Stimulated activated memory B cell treated with anti-CD40 and anti-IgM and Interleukin-4, amounts not matched to agents 10 μg/mL and 1 μg/mL and 100 μg/mL, for 72 hours (primary cell): ENCODE data around the gene ANKMY1.
A peak's percentile ranks its signal among the peaks of the same experiment; 100 is the strongest.

Source experiments
- ATAC-seq: fragments of 150-1000 bp; cut with Tn5 transposase; 2 replicates; pipeline ENCODE4 v1.10.0; 2021
- H3K27ac Mint-ChIP-seq: one replicate; pipeline ENCODE4 v1.8.0; 2022; ENCODE audit warnings: mild to moderate bottlenecking, mixed read lengths
- H3K27me3 Mint-ChIP-seq: one replicate; pipeline ENCODE4 v1.8.0; 2022; ENCODE audit warnings: mixed read lengths
- H3K36me3 Mint-ChIP-seq: one replicate; pipeline ENCODE4 v1.8.0; 2022; ENCODE audit warnings: mixed read lengths
- H3K4me1 Mint-ChIP-seq: one replicate; pipeline ENCODE4 v1.8.0; 2022; ENCODE audit warnings: mixed read lengths
- H3K4me3 Mint-ChIP-seq: one replicate; pipeline ENCODE4 v1.8.0; 2022; ENCODE audit warnings: mild to moderate bottlenecking, moderate library complexity, mixed read lengths
- H3K9me3 Mint-ChIP-seq: one replicate; pipeline ENCODE4 v1.8.0; 2022; ENCODE audit warnings: mixed read lengths

ANKMY1 gene

DNA sequence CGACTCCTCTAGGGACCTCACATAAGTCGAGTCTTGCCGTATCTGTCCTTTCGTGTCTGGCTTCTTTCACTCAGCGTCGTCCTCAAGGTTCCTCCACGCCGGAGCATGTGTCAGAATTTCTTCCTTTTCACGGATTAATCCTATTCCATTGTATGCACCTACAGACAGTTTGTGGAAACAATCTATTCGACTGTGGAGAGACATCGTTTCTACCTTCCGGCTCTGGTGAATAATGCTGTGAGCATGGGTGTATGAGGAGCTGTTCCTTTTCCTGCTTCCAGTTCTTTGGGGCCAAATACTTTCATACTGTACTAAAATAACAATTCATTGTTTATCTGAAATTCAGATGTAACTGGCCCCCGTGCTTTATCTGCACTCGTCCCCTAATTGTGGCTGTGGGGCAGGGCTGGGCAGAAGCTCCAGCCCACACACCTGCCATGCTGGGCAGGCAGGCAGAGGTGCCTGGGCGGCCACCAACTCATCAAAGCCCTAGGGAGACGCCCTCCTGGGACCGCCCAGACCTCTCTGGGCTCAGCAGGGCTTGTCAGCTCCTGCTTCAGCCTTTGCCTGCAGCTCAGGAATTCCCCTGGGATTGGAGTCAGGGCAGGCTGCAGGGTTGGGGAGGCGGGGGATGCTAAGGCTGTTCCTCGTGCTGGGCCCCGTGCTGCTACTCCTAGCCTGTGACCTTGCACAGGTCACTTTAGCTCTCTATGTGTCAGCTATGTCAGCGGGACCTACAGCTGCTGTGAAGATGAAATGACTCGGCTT lies 107.8 kb downstream of the ANKMY1 start:
- no peak overlapping the region for H3K4me3 Mint-ChIP-seq
- peak overlapping the region; percentile 30 for H3K27ac Mint-ChIP-seq
- peak; percentile 56 for ATAC-seq
- peaks cover 89% of the 10 kb centered on the region for H3K27me3 Mint-ChIP-seq
- H3K36me3 Mint-ChIP-seq, result peaks cover 4% of the 10 kb centered on the region
- H3K4me1 Mint-ChIP-seq, result peaks cover 38% of the 10 kb centered on the region
- H3K9me3 Mint-ChIP-seq, result no peaks in the 10 kb centered on the region

DNA sequence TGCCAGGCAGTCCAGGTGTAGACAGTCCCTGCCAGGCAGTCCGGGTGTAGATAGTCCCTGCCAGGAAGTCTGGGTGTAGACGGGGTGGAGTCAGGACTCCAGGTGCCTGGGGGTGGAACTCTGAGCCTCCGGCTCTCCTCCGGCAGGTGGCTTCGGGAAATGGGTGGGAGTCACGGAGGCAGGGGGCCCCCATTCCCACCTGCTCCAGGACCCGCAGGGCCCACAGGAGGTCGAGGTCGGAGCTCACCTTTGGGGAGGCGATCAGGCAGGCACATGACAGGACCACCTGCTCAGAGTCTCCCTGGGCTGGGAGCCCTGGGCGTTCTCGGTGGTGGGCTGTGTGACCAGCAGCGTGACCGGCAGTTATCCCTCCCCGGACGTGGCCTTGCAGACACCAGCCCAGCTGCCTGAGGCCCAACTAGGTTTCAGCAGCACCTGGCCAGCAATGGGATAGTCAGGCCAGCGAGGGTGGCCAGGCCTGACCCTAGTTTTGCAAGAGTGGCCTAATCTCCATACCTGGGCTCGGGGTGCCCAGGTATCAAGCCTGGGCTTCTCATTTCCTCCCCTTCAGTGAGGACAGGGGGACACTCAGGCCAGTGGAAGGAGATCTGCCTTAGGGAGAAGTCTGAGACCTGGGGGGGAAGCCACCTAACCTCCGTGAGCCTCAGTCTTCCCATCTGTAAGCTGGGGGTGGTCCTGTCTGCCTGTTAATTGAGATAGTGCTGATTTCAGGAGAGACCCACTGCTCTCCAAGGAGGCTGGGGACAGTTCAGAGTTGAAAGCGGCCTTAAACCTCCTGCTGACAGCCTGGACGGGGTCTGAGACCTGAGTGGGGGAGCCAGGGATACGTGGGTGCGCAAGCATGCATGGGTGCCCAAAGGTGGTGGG lies 109.2 kb downstream of the ANKMY1 start:
- Mint-ChIP-seq H3K4me1 (peaks cover 25% of the 10 kb centered on the region), H3K4me3 (no peak overlapping the region), H3K36me3 (peaks cover 4% of the 10 kb centered on the region), H3K27ac (no peak overlapping the region), H3K27me3 (peaks cover 80% of the 10 kb centered on the region), H3K9me3 (no peaks in the 10 kb centered on the region)
- no peak for ATAC-seq

DNA sequence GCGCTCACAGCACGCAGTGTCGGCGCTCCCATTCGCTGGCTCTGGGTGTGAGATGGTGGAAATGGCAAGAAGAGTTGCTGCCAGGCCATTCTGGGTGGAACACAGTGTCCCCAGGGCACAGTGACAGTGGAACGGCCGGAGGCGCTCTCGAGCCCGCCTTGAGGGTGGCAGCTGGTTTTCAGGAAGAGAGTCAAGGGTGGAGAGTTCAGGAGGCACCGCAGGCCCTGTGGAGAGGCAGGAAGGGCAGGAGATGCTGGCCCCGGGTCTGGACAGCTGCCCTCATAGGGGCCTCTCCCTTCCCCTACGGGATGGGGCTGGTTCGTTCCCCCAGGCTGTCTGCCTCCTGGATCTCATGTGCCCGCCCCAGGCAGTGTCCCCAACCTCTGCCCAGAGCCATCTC lies 109.9 kb downstream of the ANKMY1 start:
- ATAC-seq, result no peak
- H3K4me1 Mint-ChIP-seq, result peaks cover 25% of the 10 kb centered on the region
- H3K27me3 Mint-ChIP-seq, result peaks cover 79% of the 10 kb centered on the region
- H3K36me3 Mint-ChIP-seq, result peaks cover 4% of the 10 kb centered on the region
- no peaks in the 10 kb centered on the region for H3K9me3 Mint-ChIP-seq
- no peak overlapping the region for H3K4me3 Mint-ChIP-seq
- H3K27ac Mint-ChIP-seq, result no peak overlapping the region

DNA sequence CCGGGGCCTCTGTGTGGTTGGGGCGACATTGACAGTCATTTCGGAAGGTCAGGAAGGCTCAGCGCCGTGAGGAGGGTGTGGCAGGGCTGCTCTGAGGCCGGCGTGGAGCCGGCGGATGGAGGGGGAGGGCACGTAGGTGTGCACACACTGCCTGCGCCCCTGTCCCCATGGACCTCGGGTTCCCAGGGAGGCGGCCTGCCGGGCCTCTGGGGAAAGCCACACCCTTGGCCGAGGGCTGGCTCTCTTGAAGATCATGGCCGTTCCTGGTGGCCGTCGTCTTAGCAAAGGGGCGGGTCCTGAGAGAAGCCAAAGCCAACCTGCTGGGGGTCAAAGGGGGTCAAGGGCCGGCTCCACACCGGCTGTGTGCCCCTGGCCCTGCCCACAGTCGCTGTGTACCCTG lies 110.5 kb downstream of the ANKMY1 start:
- ATAC-seq, result no peak
- Mint-ChIP-seq H3K4me3 (no peak overlapping the region), H3K27ac (no peak overlapping the region), H3K4me1 (peaks cover 25% of the 10 kb centered on the region), H3K27me3 (peaks cover 78% of the 10 kb centered on the region), H3K9me3 (no peaks in the 10 kb centered on the region), H3K36me3 (peaks cover 4% of the 10 kb centered on the region)

DNA sequence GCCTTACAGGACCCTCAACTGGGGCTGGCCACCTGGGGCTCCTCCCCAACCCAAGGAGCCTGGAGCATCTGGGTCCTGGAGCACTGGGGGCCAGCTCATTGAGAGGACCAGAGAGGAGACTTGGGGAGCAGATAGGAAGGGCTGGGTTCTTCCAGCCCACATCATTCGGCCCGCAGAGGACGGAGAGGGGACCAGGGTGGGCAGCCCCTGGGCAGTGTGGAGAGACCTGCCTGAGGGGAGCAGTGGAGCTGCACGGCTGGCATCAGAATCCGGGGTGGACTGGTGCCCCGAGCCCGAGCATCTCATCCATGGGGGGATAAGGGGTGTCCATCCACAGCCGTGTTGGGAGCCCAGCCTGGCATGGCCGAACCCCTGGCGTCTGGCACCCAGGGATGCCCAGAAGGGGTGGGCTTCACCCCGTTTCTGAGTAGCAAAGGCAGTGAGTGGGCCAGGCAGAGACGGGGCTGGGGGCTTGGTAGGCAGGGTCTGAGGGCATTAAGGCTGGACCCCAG lies 111.1 kb downstream of the ANKMY1 start:
- ATAC-seq, result no peak
- Mint-ChIP-seq H3K36me3 (peaks cover 4% of the 10 kb centered on the region), H3K4me1 (peaks cover 19% of the 10 kb centered on the region), H3K9me3 (no peaks in the 10 kb centered on the region), H3K27me3 (peaks cover 71% of the 10 kb centered on the region), H3K27ac (no peak overlapping the region), H3K4me3 (no peak overlapping the region)

DNA sequence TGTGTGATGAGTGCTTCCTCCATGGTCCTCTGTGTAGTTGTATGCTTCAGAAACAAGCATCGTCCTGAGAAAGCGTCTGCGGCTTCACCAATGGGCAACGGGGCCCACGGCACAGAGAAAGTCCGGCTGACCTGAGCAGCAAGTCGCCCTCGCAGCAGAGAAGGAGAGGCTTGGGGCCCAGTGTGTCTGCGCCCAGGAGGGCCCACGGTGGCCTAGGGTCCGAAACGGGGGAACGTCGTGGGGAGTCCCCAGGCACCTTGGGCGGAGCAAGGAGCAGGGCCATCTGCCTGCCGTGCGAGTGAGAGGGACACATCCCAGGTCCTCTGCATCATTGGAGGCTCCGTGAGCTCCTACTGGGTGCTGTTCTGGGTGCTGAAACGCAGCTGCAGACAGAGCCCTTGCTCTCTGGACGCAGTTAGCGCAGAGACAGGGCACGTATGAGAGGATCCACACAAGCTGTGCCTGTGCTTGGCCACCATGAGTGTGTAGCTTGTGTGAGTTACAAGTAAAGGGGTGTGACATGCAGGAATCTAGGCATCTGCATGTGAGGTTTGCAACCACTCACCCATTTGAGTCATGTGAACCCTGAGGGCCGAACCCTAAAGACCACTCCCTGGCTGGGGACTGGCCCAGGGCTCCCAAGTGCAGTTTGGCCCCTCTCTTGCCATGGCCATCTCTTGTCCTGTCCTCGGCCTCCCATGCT lies 111.7 kb downstream of the ANKMY1 start:
- peaks cover 17% of the 10 kb centered on the region for H3K4me1 Mint-ChIP-seq
- peaks cover 70% of the 10 kb centered on the region for H3K27me3 Mint-ChIP-seq
- H3K36me3 Mint-ChIP-seq, result peaks cover 4% of the 10 kb centered on the region
- no peaks in the 10 kb centered on the region for H3K9me3 Mint-ChIP-seq
- no peak overlapping the region for H3K27ac Mint-ChIP-seq
- H3K4me3 Mint-ChIP-seq, result no peak overlapping the region
- no peak for ATAC-seq

DNA sequence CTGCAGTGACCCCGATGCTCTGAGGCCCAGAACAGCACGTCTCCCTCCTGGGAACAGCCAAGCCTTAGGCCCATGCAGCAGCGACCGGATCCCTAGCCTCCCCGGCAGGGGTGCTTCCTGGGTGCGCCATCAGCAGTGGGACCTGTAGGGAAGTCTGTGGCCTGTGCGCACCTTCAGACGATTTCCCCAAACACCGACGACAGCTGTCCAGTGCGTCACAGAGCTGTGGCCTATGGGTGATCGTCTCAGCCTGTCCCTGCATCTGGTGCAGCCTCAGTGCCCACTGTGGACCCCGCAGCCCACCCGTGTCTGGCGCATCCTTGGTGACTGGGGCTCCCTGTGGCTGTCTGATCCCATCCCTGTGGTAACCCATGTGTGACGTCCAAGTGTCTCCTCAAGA lies 113.3 kb downstream of the ANKMY1 start:
- no peak for ATAC-seq
- Mint-ChIP-seq H3K27ac (no peak overlapping the region), H3K27me3 (peaks cover 59% of the 10 kb centered on the region), H3K9me3 (no peaks in the 10 kb centered on the region), H3K4me1 (peaks cover 2% of the 10 kb centered on the region), H3K4me3 (no peak overlapping the region), H3K36me3 (no peaks in the 10 kb centered on the region)

DNA sequence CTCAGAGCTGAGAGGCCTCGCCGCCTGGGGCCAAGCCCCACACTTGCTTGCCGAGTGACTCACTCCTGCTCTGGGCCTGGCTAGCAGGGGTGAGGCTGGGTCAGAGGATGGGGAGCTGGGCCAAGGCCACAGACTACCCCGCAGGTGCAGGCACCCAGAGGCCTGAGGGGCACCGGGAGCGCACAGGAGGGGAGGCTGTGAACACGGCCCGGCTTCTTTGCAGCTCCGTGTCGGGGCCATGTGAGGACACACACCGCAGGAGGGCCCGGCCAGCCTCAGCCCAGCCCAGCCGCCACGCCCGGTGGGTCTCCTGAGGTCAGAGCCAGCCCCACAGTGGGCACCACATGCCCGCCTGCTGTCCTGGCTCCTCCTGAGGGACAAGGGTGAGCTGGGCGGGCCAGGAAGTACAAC lies 113.9 kb downstream of the ANKMY1 start:
- ATAC-seq, result no peak
- H3K27ac Mint-ChIP-seq, result no peak overlapping the region
- no peaks in the 10 kb centered on the region for H3K36me3 Mint-ChIP-seq
- H3K9me3 Mint-ChIP-seq, result no peaks in the 10 kb centered on the region
- H3K4me3 Mint-ChIP-seq, result no peak overlapping the region
- H3K27me3 Mint-ChIP-seq, result peaks cover 54% of the 10 kb centered on the region
- H3K4me1 Mint-ChIP-seq, result no peaks in the 10 kb centered on the region

DNA sequence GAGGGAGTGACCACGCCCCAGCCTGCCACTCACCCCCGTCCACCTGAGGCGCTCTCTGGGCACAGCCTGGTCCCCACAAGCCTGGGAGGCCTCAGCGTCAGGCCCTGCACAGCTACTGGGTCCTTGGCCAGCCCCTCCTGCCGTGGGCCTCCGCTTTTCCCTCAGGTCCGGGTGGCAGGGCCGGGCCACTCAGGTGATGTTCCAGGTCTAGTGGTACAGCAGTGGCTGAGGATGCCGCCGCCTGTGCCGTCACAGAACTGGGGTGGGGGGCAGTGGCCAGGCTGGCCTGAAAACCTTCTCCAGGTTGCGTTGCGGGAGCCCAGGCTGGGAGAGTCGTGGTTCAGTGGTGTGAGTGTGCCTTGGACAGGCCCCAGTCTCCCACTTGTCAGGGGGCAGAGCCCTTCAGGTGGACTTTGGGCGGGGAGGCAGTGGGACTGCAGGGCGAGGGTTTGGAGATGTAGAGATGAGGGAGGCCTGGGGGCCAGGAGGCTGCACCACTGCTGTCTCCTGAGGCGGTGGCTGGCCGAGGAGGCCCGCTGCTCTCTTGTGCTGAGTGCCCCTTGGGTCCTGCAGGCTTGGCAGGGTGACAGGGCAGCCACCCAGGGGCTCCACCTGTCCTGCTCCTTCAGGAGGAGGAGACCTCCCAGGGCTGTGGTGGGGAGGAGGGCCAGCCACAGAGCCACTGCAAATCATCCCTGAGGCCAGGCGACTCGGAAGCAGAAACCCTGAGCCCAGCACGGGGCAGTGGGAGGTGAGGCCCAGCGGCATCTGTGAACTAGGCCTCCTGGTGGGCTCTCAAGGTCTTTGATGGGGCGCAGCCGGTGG lies 114.7 kb downstream of the ANKMY1 start:
- Mint-ChIP-seq H3K27ac (no peak overlapping the region), H3K4me1 (peaks cover 4% of the 10 kb centered on the region), H3K36me3 (no peaks in the 10 kb centered on the region), H3K4me3 (no peak overlapping the region), H3K27me3 (peaks cover 53% of the 10 kb centered on the region), H3K9me3 (no peaks in the 10 kb centered on the region)
- no peak for ATAC-seq

DNA sequence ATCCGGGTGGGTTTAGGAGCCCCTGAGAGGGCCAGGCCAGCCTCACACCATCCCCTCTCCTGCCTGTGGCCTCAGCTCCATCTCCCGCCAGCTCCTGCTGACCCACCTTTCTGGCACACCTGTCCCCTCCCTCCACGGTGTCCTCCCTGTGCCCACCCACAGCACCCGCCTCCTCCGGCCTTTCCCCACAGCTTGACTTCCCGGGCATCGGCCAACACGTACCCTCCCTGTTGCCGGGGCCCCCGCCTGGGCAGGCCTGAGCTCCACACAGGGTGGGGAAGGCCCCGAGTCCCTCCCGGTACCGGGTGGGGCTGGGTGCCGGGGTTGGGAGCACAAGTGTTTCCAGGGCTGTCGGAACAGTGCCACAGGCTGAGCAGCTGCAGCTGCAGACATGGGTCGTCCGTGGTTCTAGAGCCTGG lies 115.8 kb downstream of the ANKMY1 start:
- Mint-ChIP-seq H3K27me3 (peaks cover 53% of the 10 kb centered on the region), H3K27ac (no peak overlapping the region), H3K9me3 (no peaks in the 10 kb centered on the region), H3K4me1 (peaks cover 15% of the 10 kb centered on the region), H3K36me3 (no peaks in the 10 kb centered on the region), H3K4me3 (no peak overlapping the region)
- ATAC-seq, result peak; percentile 49

DNA sequence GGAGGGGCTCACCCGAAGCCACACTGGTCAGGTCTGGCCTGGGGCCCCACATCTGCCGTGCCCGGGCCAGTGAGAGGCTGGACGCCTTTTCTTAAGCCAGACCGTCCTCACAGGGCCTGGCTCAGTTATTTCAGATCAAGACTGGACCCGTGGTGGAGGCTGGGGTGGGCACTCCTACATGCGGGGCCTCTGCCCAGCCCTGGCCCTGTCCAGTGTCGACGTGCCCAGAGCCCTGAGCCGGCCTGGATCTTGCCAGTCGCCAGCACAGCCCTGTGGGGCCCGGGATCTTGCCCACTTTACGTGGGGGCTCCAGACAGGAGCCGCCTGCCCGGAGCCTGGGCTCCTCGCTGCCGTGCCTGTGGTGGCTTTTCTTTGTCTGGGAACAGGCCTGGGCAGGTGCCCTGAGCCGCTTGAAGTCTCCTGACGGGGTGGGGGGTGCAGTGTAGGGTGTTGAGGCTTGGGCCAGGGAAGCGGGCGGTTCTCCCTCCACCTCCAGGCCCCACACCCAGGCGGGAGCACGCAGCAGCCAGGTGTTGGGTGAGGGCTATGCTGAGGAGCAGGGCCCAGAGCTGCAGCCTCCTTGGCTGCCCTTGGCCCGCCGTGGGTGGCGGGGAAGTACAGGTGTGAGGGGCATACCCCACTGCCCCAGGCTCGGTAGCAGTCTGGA lies 116.3 kb downstream of the ANKMY1 start:
- Mint-ChIP-seq H3K27me3 (peaks cover 50% of the 10 kb centered on the region), H3K27ac (no peak overlapping the region), H3K4me1 (peaks cover 19% of the 10 kb centered on the region), H3K9me3 (no peaks in the 10 kb centered on the region), H3K4me3 (no peak overlapping the region), H3K36me3 (no peaks in the 10 kb centered on the region)
- ATAC-seq, result no peak

DNA sequence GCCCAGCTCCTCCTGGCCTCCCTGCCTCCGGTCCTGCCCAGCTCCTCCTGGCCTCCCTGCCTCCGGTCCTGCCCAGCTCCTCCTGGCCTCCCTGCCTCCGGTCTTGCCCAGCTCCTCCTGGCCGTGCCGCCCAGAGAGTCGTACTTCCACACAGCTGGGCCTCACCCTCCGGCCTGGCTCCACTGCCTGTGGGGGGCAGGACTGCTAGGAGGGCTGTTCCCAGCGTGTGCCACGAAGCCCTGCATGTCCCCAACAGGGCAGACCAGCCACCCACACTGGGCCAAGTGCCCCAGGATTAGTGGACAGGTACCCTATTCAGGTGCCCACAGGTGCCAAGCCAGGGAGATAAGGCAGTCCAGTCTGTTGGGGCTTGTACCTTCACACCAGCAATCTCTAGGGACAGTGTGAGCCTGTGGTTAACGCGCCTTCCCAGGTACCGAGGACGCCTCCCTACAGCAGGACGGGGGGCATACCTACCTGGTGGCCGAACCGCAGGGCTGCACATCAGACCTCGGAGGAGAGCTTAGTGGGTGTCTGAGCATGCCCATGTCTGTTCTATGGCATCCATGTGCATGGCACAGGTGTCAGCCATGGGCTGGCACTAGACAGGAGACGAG lies 117.0 kb downstream of the ANKMY1 start:
- no peak for ATAC-seq
- H3K27me3 Mint-ChIP-seq, result peaks cover 43% of the 10 kb centered on the region
- H3K27ac Mint-ChIP-seq, result no peak overlapping the region
- peaks cover 19% of the 10 kb centered on the region for H3K4me1 Mint-ChIP-seq
- H3K9me3 Mint-ChIP-seq, result no peaks in the 10 kb centered on the region
- H3K4me3 Mint-ChIP-seq, result no peak overlapping the region
- no peaks in the 10 kb centered on the region for H3K36me3 Mint-ChIP-seq

DNA sequence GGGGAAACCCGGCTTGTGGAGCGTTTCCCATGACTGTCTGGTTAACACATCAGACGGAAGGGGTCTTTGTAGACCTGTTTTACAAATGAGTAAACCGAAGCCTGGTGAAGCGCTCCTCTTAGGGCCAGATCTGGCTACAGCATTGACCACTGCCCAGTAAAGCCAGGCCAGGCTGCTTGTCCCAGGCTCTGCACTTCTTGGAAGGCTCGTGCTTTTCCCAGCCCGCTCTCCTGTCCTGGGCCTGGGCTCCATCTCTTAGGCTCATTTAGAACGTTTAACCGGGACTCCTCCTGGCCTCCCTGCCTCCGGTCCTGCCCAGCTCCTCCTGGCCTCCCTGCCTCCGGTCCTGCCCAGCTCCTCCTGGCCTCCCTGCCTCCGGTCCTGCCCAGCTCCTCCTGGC lies 117.5 kb downstream of the ANKMY1 start:
- Mint-ChIP-seq H3K4me1 (peaks cover 19% of the 10 kb centered on the region), H3K27ac (no peak overlapping the region), H3K4me3 (no peak overlapping the region), H3K36me3 (no peaks in the 10 kb centered on the region), H3K27me3 (peaks cover 38% of the 10 kb centered on the region), H3K9me3 (no peaks in the 10 kb centered on the region)
- no peak for ATAC-seq

DNA sequence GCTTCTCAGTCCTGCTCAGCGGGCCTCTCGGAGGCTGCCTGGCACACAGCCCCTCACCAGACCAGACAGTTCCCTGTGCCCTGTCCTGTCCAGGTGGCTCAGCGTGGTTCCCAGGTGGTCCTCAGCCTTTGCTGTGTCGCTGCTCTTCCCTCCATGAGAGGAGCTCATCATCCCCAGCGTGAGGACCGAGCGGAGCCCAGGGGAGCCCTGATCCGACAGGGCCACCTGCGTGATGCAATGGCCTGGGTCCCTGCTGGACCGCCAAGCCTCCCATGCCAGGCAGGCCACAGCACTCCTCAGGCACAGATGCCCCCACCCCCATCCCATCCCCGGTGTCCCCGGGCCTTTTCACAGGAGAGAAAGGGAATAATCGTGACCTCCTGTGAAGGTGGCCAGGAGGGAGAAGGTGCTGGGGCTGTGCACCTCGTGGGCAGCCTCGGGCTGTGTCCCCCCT lies 118.1 kb downstream of the ANKMY1 start:
- Mint-ChIP-seq H3K4me1 (peaks cover 21% of the 10 kb centered on the region), H3K36me3 (no peaks in the 10 kb centered on the region), H3K27ac (no peak overlapping the region), H3K27me3 (peaks cover 33% of the 10 kb centered on the region), H3K4me3 (no peak overlapping the region), H3K9me3 (no peaks in the 10 kb centered on the region)
- ATAC-seq, result no peak
